Uterus (tissue), 2 donors: ENCODE data around the gene FBXO17.

Experiments used
- POLR2A ChIP-seq, 2 donors: fragments of 450-650 bp; IDR thresholded peaks; one replicate each; pipeline ENCODE4 v1.6.1; 2016; ENCODE audit warnings: antibody characterized with exemption in 2 of 2, mild to moderate bottlenecking in 1 of 2, moderate library complexity in 1 of 2
- TF ChIP-seq, protein P1 (sequence below), 4 experiments: fragments of 200-600 bp in 2 of 4; fragments of 450-650 bp in 2 of 4; sonication (generic) in 2 of 4; IDR thresholded peaks; one replicate each; pipeline ENCODE4 v1.5.1; 2016 to 2019; ENCODE audit warnings: antibody characterized with exemption in 4 of 4, mild to moderate bottlenecking in 2 of 4, moderate library complexity in 1 of 4

DNA sequence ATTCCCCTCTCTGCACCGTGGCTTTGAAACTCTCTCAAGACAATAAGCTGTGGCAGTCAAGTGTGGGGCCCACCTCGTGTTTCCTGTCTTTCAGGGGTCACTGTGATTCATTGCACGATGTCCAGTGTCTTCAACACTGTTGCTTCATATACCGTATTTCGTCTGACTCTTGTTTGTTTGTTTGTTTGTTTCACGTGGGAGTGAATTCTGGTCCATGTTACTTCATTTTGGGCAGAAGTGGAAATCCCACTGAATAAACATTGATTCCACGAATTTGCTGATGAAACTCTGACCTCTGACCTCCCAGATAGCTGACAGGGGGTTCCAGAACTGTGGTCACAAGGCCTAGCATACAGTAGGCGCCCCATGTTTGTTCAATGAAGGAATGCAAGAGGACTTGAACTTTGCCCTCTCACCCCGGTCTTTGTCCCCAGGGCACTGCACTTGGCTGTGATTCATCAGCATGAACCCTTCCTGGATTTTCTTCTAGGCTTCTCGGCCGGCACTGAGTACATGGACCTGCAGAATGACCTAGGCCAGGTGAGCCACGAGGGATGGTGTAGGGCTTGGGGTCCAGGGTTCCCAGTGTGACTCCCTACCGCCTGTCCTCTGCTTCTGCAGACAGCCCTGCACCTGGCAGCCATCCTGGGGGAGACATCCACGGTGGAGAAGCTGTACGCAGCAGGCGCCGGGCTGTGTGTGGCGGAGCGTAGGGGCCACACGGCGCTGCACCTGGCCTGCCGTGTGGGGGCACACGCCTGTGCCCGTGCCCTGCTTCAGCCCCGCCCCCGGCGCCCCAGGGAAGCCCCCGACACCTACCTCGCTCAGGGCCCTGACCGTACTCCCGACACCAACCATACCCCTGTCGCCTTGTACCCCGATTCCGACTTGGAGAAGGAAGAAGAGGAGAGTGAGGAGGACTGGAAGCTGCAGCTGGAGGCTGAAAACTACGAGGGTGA is 70.7 kb downstream of the FBXO17 start:
- TF ChIP-seq, protein P1, sequence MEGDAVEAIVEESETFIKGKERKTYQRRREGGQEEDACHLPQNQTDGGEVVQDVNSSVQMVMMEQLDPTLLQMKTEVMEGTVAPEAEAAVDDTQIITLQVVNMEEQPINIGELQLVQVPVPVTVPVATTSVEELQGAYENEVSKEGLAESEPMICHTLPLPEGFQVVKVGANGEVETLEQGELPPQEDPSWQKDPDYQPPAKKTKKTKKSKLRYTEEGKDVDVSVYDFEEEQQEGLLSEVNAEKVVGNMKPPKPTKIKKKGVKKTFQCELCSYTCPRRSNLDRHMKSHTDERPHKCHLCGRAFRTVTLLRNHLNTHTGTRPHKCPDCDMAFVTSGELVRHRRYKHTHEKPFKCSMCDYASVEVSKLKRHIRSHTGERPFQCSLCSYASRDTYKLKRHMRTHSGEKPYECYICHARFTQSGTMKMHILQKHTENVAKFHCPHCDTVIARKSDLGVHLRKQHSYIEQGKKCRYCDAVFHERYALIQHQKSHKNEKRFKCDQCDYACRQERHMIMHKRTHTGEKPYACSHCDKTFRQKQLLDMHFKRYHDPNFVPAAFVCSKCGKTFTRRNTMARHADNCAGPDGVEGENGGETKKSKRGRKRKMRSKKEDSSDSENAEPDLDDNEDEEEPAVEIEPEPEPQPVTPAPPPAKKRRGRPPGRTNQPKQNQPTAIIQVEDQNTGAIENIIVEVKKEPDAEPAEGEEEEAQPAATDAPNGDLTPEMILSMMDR (IDR thresholded peaks at IDR 0.05), result no peak
- no peak for TF ChIP-seq POLR2A (IDR thresholded peaks at IDR 0.05)
